Hippocampal formation (tissue), 2 donors: ENCODE data around the gene EIF4EBP3.
A peak's percentile ranks its signal among the peaks of the same experiment; 100 is the strongest.

Experiments used
- DNase-seq, 2 donors: peaks; one replicate each; lab custom pipeline; 2025; lab: John Stamatoyannopoulos, UW

EIF4EBP3 gene

GRCh38 chr5:140557136-140557805, 9.8 kb downstream of the EIF4EBP3 start, which contains the start of gene SRA1:
Gene SRA1 (minus strand): TSS chr5:140557473. CDS start chr5:140557452, 21 bp downstream.
- DNase-seq, result peak; percentile 83 to 92

- DNase-seq, result no peak
These were observed 10.5 kb downstream of the EIF4EBP3 start for GRCh38 chr5:140557965-140558364.

GRCh38 chr5:140558542-140558941, 11.1 kb downstream of the EIF4EBP3 start:
- DNase-seq, result no peak

- no peak for DNase-seq
These were observed 12.8 kb downstream of the EIF4EBP3 start for GRCh38 chr5:140560227-140560626.

GRCh38 chr5:140561753-140562523, 14.5 kb downstream of the EIF4EBP3 start:
- DNase-seq, result no peak

GRCh38 chr5:140563596-140563995, 16.1 kb downstream of the EIF4EBP3 start:
- no peak for DNase-seq

GRCh38 chr5:140564196-140565023, 16.9 kb downstream of the EIF4EBP3 start, which contains the start of the genes APBB3 and SLC35A4:
Gene APBB3 (minus strand): TSS chr5:140564598. CDS start chr5:140564245, 353 bp downstream.
Gene SLC35A4 (plus strand): TSS chr5:140564828. CDS start chr5:140567170, 2,342 bp downstream.
- DNase-seq, result peak; percentile 96 to 100

- DNase-seq, result no peak
These were observed 17.7 kb downstream of the EIF4EBP3 start for GRCh38 chr5:140565024-140565779.

- no peak for DNase-seq
These were observed 18.3 kb downstream of the EIF4EBP3 start for GRCh38 chr5:140565780-140566095.

GRCh38 chr5:140566665-140567064, 19.2 kb downstream of the EIF4EBP3 start:
- no peak for DNase-seq

- DNase-seq, result no peak
These were observed 19.8 kb downstream of the EIF4EBP3 start for GRCh38 chr5:140567136-140567818.

GRCh38 chr5:140567871-140568270, 20.4 kb downstream of the EIF4EBP3 start:
- no peak for DNase-seq

- DNase-seq, result no peak
These were observed 21.1 kb downstream of the EIF4EBP3 start for GRCh38 chr5:140568443-140569063.

GRCh38 chr5:140569197-140569596, 21.7 kb downstream of the EIF4EBP3 start:
- DNase-seq, result no peak

- DNase-seq, result no peak
These were observed 22.6 kb downstream of the EIF4EBP3 start for GRCh38 chr5:140570058-140570457.

GRCh38 chr5:140570488-140570887, 23.0 kb downstream of the EIF4EBP3 start:
- DNase-seq, result no peak

GRCh38 chr5:140571105-140571504, 23.6 kb downstream of the EIF4EBP3 start:
- DNase-seq, result no peak

- DNase-seq, result no peak
These were observed 26.2 kb downstream of the EIF4EBP3 start for GRCh38 chr5:140573683-140574082.

- no peak for DNase-seq
These were observed 26.7 kb downstream of the EIF4EBP3 start for GRCh38 chr5:140574165-140574564.

GRCh38 chr5:140575309-140575708, 27.8 kb downstream of the EIF4EBP3 start:
- DNase-seq, result peak in 1 of 2 donors; percentile 21
